Neural cell (in vitro differentiated cells): ENCODE data around the gene KLF5. TPM values are rescaled to one million over a fixed set of nuclear protein-coding genes. Genes with fewer than 3 reads are reported as not detected.

Experiments used
- H2AFZ ChIP-seq: fragments of 200-600, 300-800 bp; sonication (generic), shearing (Covaris generic); 2 replicates; pipeline ENCODE4 v1.6.0; 2014; ENCODE audit warnings: low read depth, mild to moderate bottlenecking, antibody characterized with exemption, low read length, moderate library complexity
- H3F3A ChIP-seq: fragments of 200-600 bp; shearing (Covaris generic); 2 replicates; pipeline ENCODE4 v1.6.1; 2016; ENCODE audit warnings: mild to moderate bottlenecking, moderate library complexity, mixed read lengths, antibody characterized with exemption, low read length; ENCODE audit not compliant: insufficient read depth, poor library complexity, severe bottlenecking
- H3K27ac ChIP-seq: fragments of 200-600, 300-800 bp; sonication (generic), shearing (Covaris generic); 2 replicates; pipeline ENCODE4 v1.5.1; 2014; ENCODE audit warnings: mild to moderate bottlenecking, low read length, moderate library complexity
- H3K27me3 ChIP-seq: fragments of 300-800, 200-600 bp; sonication (generic), shearing (Covaris generic); 2 replicates; pipeline ENCODE4 v1.6.0; 2014; ENCODE audit warnings: mild to moderate bottlenecking, low read depth, low read length, moderate library complexity; ENCODE audit not compliant: insufficient read depth
- H3K36me3 ChIP-seq: fragments of 300-800, 200-600 bp; sonication (generic), shearing (Covaris generic); 2 replicates; pipeline ENCODE4 v1.5.1; 2014; ENCODE audit warnings: mild to moderate bottlenecking, antibody characterized with exemption, low read length, moderate library complexity; ENCODE audit not compliant: insufficient read depth
- H3K4me2 ChIP-seq: fragments of 300-800, 200-600 bp; sonication (generic), shearing (Covaris generic); 2 replicates; pipeline ENCODE4 v1.6.0; 2014; ENCODE audit warnings: mild to moderate bottlenecking, low read length
- H3K4me3 ChIP-seq: fragments of 300-800, 200-600 bp; sonication (generic), shearing (Covaris generic); 2 replicates; pipeline ENCODE4 v1.5.1; 2014; ENCODE audit warnings: mild to moderate bottlenecking, low read length, moderate library complexity
- H3K79me2 ChIP-seq: fragments of 200-600 bp; shearing (Covaris generic); replicated peaks from 2 replicates; pipeline ENCODE4 v1.6.0; 2014; ENCODE audit warnings: mild to moderate bottlenecking, low read length, moderate library complexity; ENCODE audit not compliant: insufficient read depth
- H3K9ac ChIP-seq: fragments of 300-800, 200-600 bp; sonication (generic), shearing (Covaris generic); 2 replicates; pipeline ENCODE4 v1.6.1; 2016; ENCODE audit warnings: mild to moderate bottlenecking, low read length, mixed read lengths
- H3K9me2 ChIP-seq: fragments of 200-600 bp; shearing (Covaris generic); 2 replicates; pipeline ENCODE4 v1.6.1; 2016; ENCODE audit warnings: mild to moderate bottlenecking, low read length, mixed read lengths; ENCODE audit not compliant: insufficient read depth
- H3K9me3 ChIP-seq: fragments of 200-600, 300-800 bp; sonication (generic), shearing (Covaris generic); 2 replicates; pipeline ENCODE4 v1.6.1; 2016; ENCODE audit warnings: mild to moderate bottlenecking, mixed run types, low read length, moderate library complexity, mixed read lengths
- H4K20me1 ChIP-seq: fragments of 200-600 bp; shearing (Covaris generic); 2 replicates; pipeline ENCODE4 v1.6.1; 2016; ENCODE audit warnings: mild to moderate bottlenecking, mixed run types; ENCODE audit not compliant: insufficient read depth
- EP300 ChIP-seq: fragments of 450-650 bp; conservative IDR thresholded peaks from 2 replicates; pipeline ENCODE4 v1.6.1; 2014; ENCODE audit warnings: antibody characterized with exemption, mild to moderate bottlenecking, moderate library complexity; ENCODE audit not compliant: poor library complexity, severe bottlenecking
- EZH2 ChIP-seq: fragments of 200-600, 300-800 bp; shearing (Covaris generic), sonication (generic); IDR thresholded peaks from 2 replicates; pipeline ENCODE4 v1.6.1; 2014; ENCODE audit warnings: antibody characterized with exemption, low read length, borderline replicate concordance, mild to moderate bottlenecking; ENCODE audit not compliant: insufficient read depth, poor library complexity, severe bottlenecking
- MXI1 ChIP-seq: fragments of 450-650 bp; conservative IDR thresholded peaks from 2 replicates; pipeline ENCODE4 v1.6.1; 2014; ENCODE audit warnings: antibody characterized with exemption, mild to moderate bottlenecking; ENCODE audit not compliant: poor library complexity, severe bottlenecking
- POLR2AphosphoS5 ChIP-seq: IDR thresholded peaks from 2 replicates; pipeline ENCODE4 v1.6.1; 2012
- RAD21 ChIP-seq: fragments of 450-650 bp; conservative IDR thresholded peaks from 2 replicates; pipeline ENCODE4 v1.6.1; 2014; ENCODE audit warnings: antibody characterized with exemption, mild to moderate bottlenecking, moderate library complexity
- SMC3 ChIP-seq: fragments of 450-650 bp; conservative IDR thresholded peaks from 2 replicates; pipeline ENCODE4 v1.6.1; 2014; ENCODE audit warnings: antibody characterized with exemption, mild to moderate bottlenecking, moderate library complexity; ENCODE audit not compliant: poor library complexity
- TAF1 ChIP-seq: IDR thresholded peaks from 2 replicates; pipeline ENCODE4 v1.6.1; 2012; ENCODE audit warnings: low read depth
- polyA plus RNA-seq: library from polyadenylated mRNA; depleted of rRNA; stranded (reverse); fragments of >200 nt; gene quantifications from 2 replicates; pipeline ENCODE4 v1.2.3, GENCODE V29; 2014
- TF ChIP-seq, protein P1 (sequence below): fragments of 450-650 bp; IDR thresholded peaks from 2 replicates; pipeline ENCODE4 v1.5.1; 2014; ENCODE audit warnings: antibody characterized with exemption, mild to moderate bottlenecking, moderate library complexity; ENCODE audit not compliant: poor library complexity, severe bottlenecking
- TF ChIP-seq, protein P2 (sequence below): IDR thresholded peaks from 2 replicates; pipeline ENCODE4 v1.6.1; 2012; ENCODE audit warnings: borderline replicate concordance

KLF5 gene
- polyA plus RNA-seq, 1 donor from 2014 or later = 0.26 TPM

DNA sequence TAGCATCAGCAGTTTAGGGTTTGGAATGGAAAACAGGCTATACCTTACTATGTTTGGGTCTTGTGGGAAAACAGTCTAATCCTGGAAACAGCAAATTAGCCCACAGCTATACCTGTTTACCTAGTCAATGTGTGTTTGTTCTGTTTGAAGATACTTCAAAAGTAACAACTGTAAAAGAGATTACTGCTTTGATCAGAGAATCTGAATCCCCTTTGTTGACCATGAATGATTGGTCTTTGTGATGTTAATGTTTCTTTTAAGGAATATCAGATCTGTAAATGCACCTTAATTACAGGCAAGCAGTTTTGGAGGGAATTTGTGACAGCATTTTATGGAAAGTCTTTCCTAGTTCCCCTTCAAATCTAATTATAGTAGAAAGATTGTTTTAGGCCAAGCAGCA is 20.7 kb upstream of the KLF5 start:
- Histone ChIP-seq H3K9me2 (no peaks in the 10 kb centered on the region), H3F3A (no peaks in the 10 kb centered on the region), H3K9ac (no peak overlapping the region), H2AFZ (no peak overlapping the region), H4K20me1 (no peaks in the 10 kb centered on the region), H3K4me3 (no peak overlapping the region), H3K9me3 (no peaks in the 10 kb centered on the region), H3K27me3 (no peaks in the 10 kb centered on the region), H3K27ac (no peak overlapping the region), H3K4me2 (no peak overlapping the region), H3K36me3 (no peaks in the 10 kb centered on the region), H3K79me2 (no peaks in the 10 kb centered on the region)
- TF ChIP-seq MXI1 = no peak
- TF ChIP-seq POLR2AphosphoS5 = no peak
- no peak for TF ChIP-seq EP300

DNA sequence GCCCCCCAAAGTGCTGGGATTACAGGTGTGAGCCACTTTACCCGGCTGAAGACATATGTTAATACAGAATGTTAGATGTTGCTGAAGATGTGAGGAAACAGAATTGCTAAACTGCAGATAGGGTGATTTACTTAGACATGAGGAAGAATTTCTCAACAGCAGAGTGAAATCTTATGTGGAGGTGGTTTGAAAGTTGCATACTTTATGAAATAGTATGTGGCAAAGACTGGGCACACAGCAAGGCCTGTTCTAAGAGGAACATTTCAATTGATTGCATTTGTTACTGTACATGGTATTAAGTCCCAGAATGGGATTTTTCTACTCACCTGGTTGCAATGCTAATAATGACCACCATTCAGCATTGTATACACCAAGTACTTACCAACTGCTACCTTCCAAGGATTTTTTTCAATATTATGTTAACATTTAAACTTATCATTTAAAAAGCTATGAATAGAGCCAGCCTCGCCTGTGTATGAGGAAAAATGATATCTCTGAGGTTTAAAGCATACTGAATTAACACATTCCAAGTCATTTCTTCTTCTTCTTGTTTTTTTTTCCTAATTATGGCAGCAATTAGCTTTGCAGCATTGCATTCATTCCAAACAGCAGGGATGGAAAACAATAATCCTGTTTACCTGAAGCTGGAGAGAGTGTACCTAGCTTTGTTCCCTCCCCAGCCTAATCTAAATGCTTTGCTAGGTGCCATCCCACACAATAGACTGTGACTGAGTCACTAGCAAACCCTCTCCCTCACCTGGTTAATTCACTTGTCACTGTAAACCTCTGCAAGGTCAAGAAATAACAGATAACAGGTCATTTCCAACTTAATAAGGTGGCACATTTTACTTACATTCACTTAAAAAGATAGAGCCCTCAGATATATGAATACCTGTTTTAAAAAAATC is 19.4 kb upstream of the KLF5 start:
- Histone ChIP-seq H3K9ac (no peak overlapping the region), H3K36me3 (no peaks in the 10 kb centered on the region), H3K4me3 (no peak overlapping the region), H3K9me2 (no peaks in the 10 kb centered on the region), H4K20me1 (no peaks in the 10 kb centered on the region), H2AFZ (no peak overlapping the region), H3K27ac (no peak overlapping the region), H3K4me2 (no peak overlapping the region), H3F3A (no peaks in the 10 kb centered on the region), H3K79me2 (no peaks in the 10 kb centered on the region), H3K9me3 (no peaks in the 10 kb centered on the region), H3K27me3 (no peaks in the 10 kb centered on the region)
- no peak for TF ChIP-seq MXI1
- TF ChIP-seq, protein P1, sequence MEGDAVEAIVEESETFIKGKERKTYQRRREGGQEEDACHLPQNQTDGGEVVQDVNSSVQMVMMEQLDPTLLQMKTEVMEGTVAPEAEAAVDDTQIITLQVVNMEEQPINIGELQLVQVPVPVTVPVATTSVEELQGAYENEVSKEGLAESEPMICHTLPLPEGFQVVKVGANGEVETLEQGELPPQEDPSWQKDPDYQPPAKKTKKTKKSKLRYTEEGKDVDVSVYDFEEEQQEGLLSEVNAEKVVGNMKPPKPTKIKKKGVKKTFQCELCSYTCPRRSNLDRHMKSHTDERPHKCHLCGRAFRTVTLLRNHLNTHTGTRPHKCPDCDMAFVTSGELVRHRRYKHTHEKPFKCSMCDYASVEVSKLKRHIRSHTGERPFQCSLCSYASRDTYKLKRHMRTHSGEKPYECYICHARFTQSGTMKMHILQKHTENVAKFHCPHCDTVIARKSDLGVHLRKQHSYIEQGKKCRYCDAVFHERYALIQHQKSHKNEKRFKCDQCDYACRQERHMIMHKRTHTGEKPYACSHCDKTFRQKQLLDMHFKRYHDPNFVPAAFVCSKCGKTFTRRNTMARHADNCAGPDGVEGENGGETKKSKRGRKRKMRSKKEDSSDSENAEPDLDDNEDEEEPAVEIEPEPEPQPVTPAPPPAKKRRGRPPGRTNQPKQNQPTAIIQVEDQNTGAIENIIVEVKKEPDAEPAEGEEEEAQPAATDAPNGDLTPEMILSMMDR = no peak
- no peak for TF ChIP-seq EP300
- TF ChIP-seq EZH2 = no peak
- TF ChIP-seq POLR2AphosphoS5 = no peak
- no peak for TF ChIP-seq RAD21
- TF ChIP-seq, protein P2, sequence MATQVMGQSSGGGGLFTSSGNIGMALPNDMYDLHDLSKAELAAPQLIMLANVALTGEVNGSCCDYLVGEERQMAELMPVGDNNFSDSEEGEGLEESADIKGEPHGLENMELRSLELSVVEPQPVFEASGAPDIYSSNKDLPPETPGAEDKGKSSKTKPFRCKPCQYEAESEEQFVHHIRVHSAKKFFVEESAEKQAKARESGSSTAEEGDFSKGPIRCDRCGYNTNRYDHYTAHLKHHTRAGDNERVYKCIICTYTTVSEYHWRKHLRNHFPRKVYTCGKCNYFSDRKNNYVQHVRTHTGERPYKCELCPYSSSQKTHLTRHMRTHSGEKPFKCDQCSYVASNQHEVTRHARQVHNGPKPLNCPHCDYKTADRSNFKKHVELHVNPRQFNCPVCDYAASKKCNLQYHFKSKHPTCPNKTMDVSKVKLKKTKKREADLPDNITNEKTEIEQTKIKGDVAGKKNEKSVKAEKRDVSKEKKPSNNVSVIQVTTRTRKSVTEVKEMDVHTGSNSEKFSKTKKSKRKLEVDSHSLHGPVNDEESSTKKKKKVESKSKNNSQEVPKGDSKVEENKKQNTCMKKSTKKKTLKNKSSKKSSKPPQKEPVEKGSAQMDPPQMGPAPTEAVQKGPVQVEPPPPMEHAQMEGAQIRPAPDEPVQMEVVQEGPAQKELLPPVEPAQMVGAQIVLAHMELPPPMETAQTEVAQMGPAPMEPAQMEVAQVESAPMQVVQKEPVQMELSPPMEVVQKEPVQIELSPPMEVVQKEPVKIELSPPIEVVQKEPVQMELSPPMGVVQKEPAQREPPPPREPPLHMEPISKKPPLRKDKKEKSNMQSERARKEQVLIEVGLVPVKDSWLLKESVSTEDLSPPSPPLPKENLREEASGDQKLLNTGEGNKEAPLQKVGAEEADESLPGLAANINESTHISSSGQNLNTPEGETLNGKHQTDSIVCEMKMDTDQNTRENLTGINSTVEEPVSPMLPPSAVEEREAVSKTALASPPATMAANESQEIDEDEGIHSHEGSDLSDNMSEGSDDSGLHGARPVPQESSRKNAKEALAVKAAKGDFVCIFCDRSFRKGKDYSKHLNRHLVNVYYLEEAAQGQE = no peak
- no peak for TF ChIP-seq SMC3
- TF ChIP-seq TAF1 = no peak
